H1 (cell line): Measurements from ENCODE around the gene FOXQ1.

Experiments
- BRCA1 ChIP-seq: IDR thresholded peaks from 2 replicates; pipeline ENCODE4 v1.6.1; 2012; ENCODE audit warnings: low read depth, low read length, improper control_type of control experiment
- CREB1 ChIP-seq: IDR thresholded peaks from 2 replicates; pipeline ENCODE4 v1.6.1; 2012; ENCODE audit warnings: inconsistent platforms
- CTCF ChIP-seq, 3 experiments: IDR thresholded peaks; 1 replicate in 2 of 3; 2 replicates in 1 of 3; pipeline versions ENCODE4 v1.5.1 to v1.6.1; 2011; ENCODE audit warnings: low read length in 3 of 3, mild to moderate bottlenecking in 3 of 3, inconsistent platforms in 2 of 3, low read depth in 1 of 3, moderate library complexity in 1 of 3; ENCODE audit not compliant: insufficient read depth in 1 of 3; ENCODE audit errors: control extremely low read depth in 1 of 3
- EZH2 ChIP-seq: fragments of 200-600 bp; sonication (generic); IDR thresholded peaks from 2 replicates; pipeline ENCODE4 v1.7.1; 2012; ENCODE audit warnings: low read depth, mild to moderate bottlenecking, moderate library complexity, low read length, inconsistent platforms; ENCODE audit not compliant: severe bottlenecking
- GABPA ChIP-seq: IDR thresholded peaks from 2 replicates; pipeline ENCODE4 v1.6.1; 2011; ENCODE audit warnings: mild to moderate bottlenecking, low read length, moderate library complexity, borderline replicate concordance; ENCODE audit not compliant: insufficient read depth
- KDM5A ChIP-seq: fragments of 200-600 bp; IDR thresholded peaks from 2 replicates; pipeline ENCODE4 v1.7.1; 2012; ENCODE audit warnings: mild to moderate bottlenecking, low read length, inconsistent platforms, mixed read lengths
- POLR2A ChIP-seq, 2 experiments: IDR thresholded peaks; 1 replicate in 1 of 2; 2 replicates in 1 of 2; pipeline ENCODE4 v1.6.1; 2011; ENCODE audit warnings: low read depth in 2 of 2, low read length in 2 of 2, mild to moderate bottlenecking in 2 of 2; ENCODE audit errors: control extremely low read depth in 1 of 2
- POLR2AphosphoS5 ChIP-seq: IDR thresholded peaks from 2 replicates; pipeline ENCODE4 v1.6.1; 2011; ENCODE audit warnings: low read depth, low read length
- SIN3A ChIP-seq, 2 experiments: IDR thresholded peaks in 1 of 2; conservative IDR thresholded peaks in 1 of 2; 2 replicates each; pipeline ENCODE4 v1.6.1; 2011 to 2012; ENCODE audit warnings: low read length in 2 of 2, improper control_type of control experiment in 1 of 2, low read depth in 1 of 2, mild to moderate bottlenecking in 1 of 2
- USF2 ChIP-seq: IDR thresholded peaks from 2 replicates; pipeline ENCODE4 v1.6.1; 2011; ENCODE audit warnings: low read length, improper control_type of control experiment
- YY1 ChIP-seq: IDR thresholded peaks from 2 replicates; pipeline ENCODE4 v1.6.1; 2011; ENCODE audit warnings: low read depth, mild to moderate bottlenecking, low read length

GRCh38 chr6:1313767-1314503 lies 2.0 kb downstream of the FOXQ1 start:
- TF ChIP-seq POLR2AphosphoS5 (no peak), CTCF (IDR thresholded peaks at IDR 0.05; ENCODE audit: control extremely low read depth in 1 of 3, insufficient read depth in 1 of 3, low read depth in 1 of 3, low read length in 3 of 3) (peak; percentile 60 to 68 (median 68)), USF2 (no peak), POLR2A (IDR thresholded peaks at IDR 0.05; ENCODE audit: control extremely low read depth in 1 of 2, low read depth in 2 of 2, low read length in 2 of 2) (no peak), GABPA (no peak), CREB1 (no peak), KDM5A (no peak), SIN3A (conservative IDR thresholded peaks at IDR 0.05 in 1 of 2, IDR thresholded peaks at IDR 0.05 in 1 of 2; ENCODE audit: low read depth in 1 of 2, low read length in 2 of 2) (no peak), YY1 (no peak), BRCA1 (no peak), EZH2 (peak; percentile 53)
